Lower leg skin (tissue), 3 donors: Measurements from ENCODE around the gene TACR3.

ENCODE experiments used
- CTCF ChIP-seq, 3 donors: fragments of 450-650 bp; IDR thresholded peaks; one replicate each; pipeline ENCODE4 v1.5.1; 2016; ENCODE audit warnings: antibody characterized with exemption in 3 of 3, mild to moderate bottlenecking in 3 of 3, moderate library complexity in 2 of 3
- POLR2A ChIP-seq, 2 donors: fragments of 450-650 bp; IDR thresholded peaks; one replicate each; pipeline ENCODE4 v1.6.1; 2016 to 2017; ENCODE audit warnings: antibody characterized with exemption in 2 of 2, mild to moderate bottlenecking in 1 of 2, moderate library complexity in 1 of 2

GRCh38 chr4:103721251-103721650 is 1.5 kb upstream of the TACR3 start:
- TF ChIP-seq CTCF (IDR thresholded peaks at IDR 0.05) (no peak), POLR2A (IDR thresholded peaks at IDR 0.05) (no peak)
